ENCODE results near the gene SEC22A.

The SEC22A gene

GRCh38 chr3:123303976-123304560 lies 102.3 kb downstream of the SEC22A start:
- no peaks in the 10 kb centered on the region for H3K36me3 ChIP-seq (ENCODE audit: insufficient read depth, low read length)
- H3K9me2 ChIP-seq (ENCODE audit: low read depth, low read length): no peaks in the 10 kb centered on the region
- H4K20me1 ChIP-seq (ENCODE audit: insufficient read depth, low read length): no peaks in the 10 kb centered on the region
- TF ChIP-seq EZH2 (IDR thresholded peaks at IDR 0.05; ENCODE audit: borderline replicate concordance, low read length): no peak
- TF ChIP-seq, protein P1, sequence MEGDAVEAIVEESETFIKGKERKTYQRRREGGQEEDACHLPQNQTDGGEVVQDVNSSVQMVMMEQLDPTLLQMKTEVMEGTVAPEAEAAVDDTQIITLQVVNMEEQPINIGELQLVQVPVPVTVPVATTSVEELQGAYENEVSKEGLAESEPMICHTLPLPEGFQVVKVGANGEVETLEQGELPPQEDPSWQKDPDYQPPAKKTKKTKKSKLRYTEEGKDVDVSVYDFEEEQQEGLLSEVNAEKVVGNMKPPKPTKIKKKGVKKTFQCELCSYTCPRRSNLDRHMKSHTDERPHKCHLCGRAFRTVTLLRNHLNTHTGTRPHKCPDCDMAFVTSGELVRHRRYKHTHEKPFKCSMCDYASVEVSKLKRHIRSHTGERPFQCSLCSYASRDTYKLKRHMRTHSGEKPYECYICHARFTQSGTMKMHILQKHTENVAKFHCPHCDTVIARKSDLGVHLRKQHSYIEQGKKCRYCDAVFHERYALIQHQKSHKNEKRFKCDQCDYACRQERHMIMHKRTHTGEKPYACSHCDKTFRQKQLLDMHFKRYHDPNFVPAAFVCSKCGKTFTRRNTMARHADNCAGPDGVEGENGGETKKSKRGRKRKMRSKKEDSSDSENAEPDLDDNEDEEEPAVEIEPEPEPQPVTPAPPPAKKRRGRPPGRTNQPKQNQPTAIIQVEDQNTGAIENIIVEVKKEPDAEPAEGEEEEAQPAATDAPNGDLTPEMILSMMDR (IDR thresholded peaks at IDR 0.05; ENCODE audit: low read length): no peak
- no peak overlapping the region for H3K9ac ChIP-seq (ENCODE audit: low read length)
- H3K9me3 ChIP-seq (ENCODE audit: low read length): no peaks in the 10 kb centered on the region
- no peaks in the 10 kb centered on the region for H3F3A ChIP-seq (ENCODE audit: insufficient read depth, low read length)
- H3K4me1 ChIP-seq (ENCODE audit: insufficient read depth, low read length, severe bottlenecking): no peaks in the 10 kb centered on the region
- no peak overlapping the region for H3K4me3 ChIP-seq (ENCODE audit: low read depth, low read length, poor library complexity, severe bottlenecking)
- H3K79me2 ChIP-seq (ENCODE audit: insufficient read depth, low read length): no peaks in the 10 kb centered on the region
- no peak overlapping the region for H3K4me2 ChIP-seq (ENCODE audit: low read length)
- H3K27ac ChIP-seq (ENCODE audit: low read depth, low read length, poor library complexity, severe bottlenecking): no peak overlapping the region
- H2AFZ ChIP-seq (ENCODE audit: low read length): no peak overlapping the region
- H3K27me3 ChIP-seq (ENCODE audit: insufficient read depth, low read length): peaks cover 4% of the 10 kb centered on the region; the same call in 1 of the 2 replicates

DNA sequence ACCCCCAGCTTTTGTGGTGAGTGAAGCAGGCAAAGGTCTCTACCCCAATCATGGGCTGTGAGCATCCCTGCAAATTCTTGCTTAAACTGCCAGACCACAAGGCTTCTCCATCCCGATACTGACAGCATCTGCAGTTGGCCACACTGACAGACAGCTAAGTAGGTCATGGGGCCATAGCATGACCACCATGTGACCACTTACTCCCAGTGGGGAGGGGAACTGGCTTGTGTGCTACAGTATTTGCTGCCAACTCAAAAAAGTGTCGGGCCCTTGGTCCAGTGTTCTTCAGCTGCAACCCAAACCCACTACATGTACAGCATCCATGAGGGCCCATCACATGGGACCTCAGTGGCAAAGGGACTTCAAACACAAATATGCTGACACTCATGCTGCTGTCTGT lies 103.4 kb downstream of the SEC22A start:
- H3K4me3 ChIP-seq (ENCODE audit: low read depth, low read length, poor library complexity, severe bottlenecking): no peak overlapping the region
- no peak for TF ChIP-seq EZH2 (IDR thresholded peaks at IDR 0.05; ENCODE audit: borderline replicate concordance, low read length)
- TF ChIP-seq, protein P1 (IDR thresholded peaks at IDR 0.05; ENCODE audit: low read length): no peak
- H3K27me3 ChIP-seq (ENCODE audit: insufficient read depth, low read length): peaks cover 4% of the 10 kb centered on the region; the same call in 1 of the 2 replicates
- no peak overlapping the region for H3K9ac ChIP-seq (ENCODE audit: low read length)
- no peaks in the 10 kb centered on the region for H3K79me2 ChIP-seq (ENCODE audit: insufficient read depth, low read length)
- no peak overlapping the region for H2AFZ ChIP-seq (ENCODE audit: low read length)
- no peaks in the 10 kb centered on the region for H3F3A ChIP-seq (ENCODE audit: insufficient read depth, low read length)
- no peaks in the 10 kb centered on the region for H4K20me1 ChIP-seq (ENCODE audit: insufficient read depth, low read length)
- no peaks in the 10 kb centered on the region for H3K36me3 ChIP-seq (ENCODE audit: insufficient read depth, low read length)
- no peak overlapping the region for H3K4me2 ChIP-seq (ENCODE audit: low read length)
- no peaks in the 10 kb centered on the region for H3K9me3 ChIP-seq (ENCODE audit: low read length)
- no peaks in the 10 kb centered on the region for H3K9me2 ChIP-seq (ENCODE audit: low read depth, low read length)
- no peak overlapping the region for H3K27ac ChIP-seq (ENCODE audit: low read depth, low read length, poor library complexity, severe bottlenecking)
- H3K4me1 ChIP-seq (ENCODE audit: insufficient read depth, low read length, severe bottlenecking): no peaks in the 10 kb centered on the region

GRCh38 chr3:123307064-123307463 lies 105.3 kb downstream of the SEC22A start:
- Histone ChIP-seq H3K9ac (ENCODE audit: low read length) (no peak overlapping the region), H3K4me2 (ENCODE audit: low read length) (no peak overlapping the region), H3K4me1 (ENCODE audit: insufficient read depth, low read length, severe bottlenecking) (no peaks in the 10 kb centered on the region), H3K27ac (ENCODE audit: low read depth, low read length, poor library complexity, severe bottlenecking) (no peak overlapping the region), H3K79me2 (ENCODE audit: insufficient read depth, low read length) (no peaks in the 10 kb centered on the region), H3K9me3 (ENCODE audit: low read length) (no peaks in the 10 kb centered on the region), H3K4me3 (ENCODE audit: low read depth, low read length, poor library complexity, severe bottlenecking) (no peak overlapping the region), H2AFZ (ENCODE audit: low read length) (no peak overlapping the region), H3K36me3 (ENCODE audit: insufficient read depth, low read length) (no peaks in the 10 kb centered on the region), H3F3A (ENCODE audit: insufficient read depth, low read length) (no peaks in the 10 kb centered on the region), H4K20me1 (ENCODE audit: insufficient read depth, low read length) (no peaks in the 10 kb centered on the region), H3K27me3 (ENCODE audit: insufficient read depth, low read length) (peaks cover 4% of the 10 kb centered on the region; the same call in 1 of the 2 replicates), H3K9me2 (ENCODE audit: low read depth, low read length) (no peaks in the 10 kb centered on the region)
- TF ChIP-seq EZH2 (IDR thresholded peaks at IDR 0.05; ENCODE audit: borderline replicate concordance, low read length): no peak
- TF ChIP-seq, protein P1 (IDR thresholded peaks at IDR 0.05; ENCODE audit: low read length): no peak
